SKM-1 treated with dmso at 0.1 percent for 144 hours (cell line): Measurements from ENCODE around the gene ERC1.
"Not testable (repeated sequence)": the region's sequence is repeated elsewhere in the genome, so short reads cannot be mapped to it uniquely, and the experiment has no call there.

Experiments used
- DNase-seq: peaks from one replicate; lab custom pipeline; 2025; ENCODE audit not compliant: unreplicated experiment; lab: John Stamatoyannopoulos, UW

The ERC1 gene

DNA sequence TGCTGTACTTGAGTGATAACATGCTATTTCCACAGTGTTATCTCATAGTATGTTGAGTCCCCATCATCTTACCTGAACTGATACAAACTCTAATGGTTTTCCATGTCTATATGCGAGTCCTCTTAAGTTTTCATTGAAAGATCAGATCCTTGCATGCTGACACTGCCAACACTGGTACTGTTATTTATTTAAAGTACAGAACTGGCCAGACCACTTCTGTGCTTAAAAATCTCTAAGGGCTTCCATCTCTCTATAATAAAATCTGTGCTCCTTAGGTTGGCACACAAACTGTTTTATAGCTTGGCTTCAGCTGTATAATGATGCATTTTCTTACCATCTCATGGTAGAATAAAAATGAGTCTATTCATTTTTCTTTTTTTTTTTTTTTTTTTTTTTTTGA is 188.1 kb downstream of the ERC1 start:
- no peak for DNase-seq

DNA sequence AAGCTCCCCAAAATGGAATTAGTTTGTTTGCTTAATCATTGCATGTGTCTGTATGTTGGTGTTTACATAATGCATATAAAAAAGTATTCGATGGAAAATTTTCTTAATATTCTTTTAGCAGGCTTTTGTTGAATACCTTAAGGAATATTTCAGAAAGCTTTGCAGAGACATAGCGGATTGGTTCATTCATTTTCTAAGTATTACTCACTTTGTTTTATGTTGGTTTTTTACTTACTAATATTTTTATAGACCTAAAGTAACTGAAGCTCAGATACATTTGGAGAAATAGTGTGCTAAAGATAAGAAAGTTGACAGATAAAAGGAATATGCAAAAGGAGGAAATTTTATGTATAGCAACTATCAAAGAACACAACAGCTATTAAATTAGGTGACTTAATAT is 191.0 kb downstream of the ERC1 start:
- no peak for DNase-seq

DNA sequence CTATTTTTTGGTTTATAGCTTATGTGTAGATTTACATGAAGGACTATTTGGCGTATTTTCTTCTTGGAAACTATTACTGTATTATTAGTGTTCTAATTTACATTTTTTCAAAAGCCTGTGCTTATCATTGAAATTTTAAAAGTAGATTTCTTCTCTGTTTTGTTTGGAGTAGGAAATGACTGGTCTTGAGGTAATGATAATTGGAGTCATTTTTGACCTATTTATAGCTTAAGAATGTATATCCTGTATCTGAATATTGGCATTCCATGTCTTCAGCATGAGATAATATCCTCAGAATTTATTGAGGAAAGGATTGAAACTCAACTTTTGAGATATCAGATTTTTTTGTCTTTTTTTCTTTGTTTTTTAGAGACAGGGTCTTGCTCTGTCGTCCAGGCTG is 193.4 kb downstream of the ERC1 start:
- no peak for DNase-seq

DNA sequence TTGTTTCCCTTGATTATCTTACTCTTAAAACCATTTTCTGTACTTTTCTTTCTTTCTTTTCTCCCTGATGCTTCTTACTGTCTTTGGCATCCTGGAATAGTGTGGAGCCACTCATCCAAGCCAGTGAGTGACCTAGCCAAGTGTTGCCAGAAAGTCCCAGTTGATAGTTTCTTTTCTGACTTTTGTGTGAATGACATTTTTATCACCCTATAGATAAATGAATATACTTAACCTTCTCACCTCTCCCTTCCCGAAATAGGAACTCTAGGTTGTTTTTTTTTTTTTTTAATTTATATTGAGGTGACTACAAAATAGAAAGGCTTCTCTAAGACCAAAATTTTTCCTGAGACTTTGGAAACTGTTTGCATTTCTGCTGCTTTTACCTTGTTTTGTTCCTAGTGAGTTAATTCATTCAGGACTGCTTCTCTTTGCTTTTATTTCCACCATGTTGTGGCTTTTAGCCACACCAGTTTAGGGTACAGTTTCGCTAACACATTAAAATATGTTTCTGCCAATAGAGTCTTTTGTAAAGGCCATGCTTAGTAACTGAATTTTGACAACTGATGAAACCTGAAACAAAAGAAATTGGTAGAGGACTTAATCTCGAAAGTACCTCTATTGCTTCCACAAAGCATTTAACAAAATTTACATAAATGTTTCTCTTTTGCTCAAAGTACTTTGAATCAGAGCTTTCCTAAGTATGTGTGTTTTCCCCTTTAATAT is 194.6 kb downstream of the ERC1 start:
- DNase-seq: no peak

DNA sequence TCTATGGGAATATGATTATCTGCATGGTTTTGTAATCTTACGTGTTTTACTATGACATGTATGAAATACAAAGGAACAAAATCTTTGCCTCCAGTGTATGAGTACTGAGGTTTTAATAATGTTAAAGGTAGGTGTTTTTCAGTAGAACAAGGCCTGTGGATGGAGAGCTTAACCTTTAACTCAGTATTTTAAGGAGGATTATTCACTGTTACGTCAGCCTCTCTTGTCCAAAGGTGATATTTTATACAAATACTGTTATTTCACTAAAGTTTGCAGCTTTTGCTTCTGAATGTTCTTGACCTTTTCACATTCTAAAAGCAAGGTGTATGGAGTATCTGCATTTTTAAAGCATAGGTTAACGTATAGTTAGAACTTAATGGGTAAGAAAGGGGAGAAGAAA is 195.3 kb downstream of the ERC1 start:
- no peak for DNase-seq

DNA sequence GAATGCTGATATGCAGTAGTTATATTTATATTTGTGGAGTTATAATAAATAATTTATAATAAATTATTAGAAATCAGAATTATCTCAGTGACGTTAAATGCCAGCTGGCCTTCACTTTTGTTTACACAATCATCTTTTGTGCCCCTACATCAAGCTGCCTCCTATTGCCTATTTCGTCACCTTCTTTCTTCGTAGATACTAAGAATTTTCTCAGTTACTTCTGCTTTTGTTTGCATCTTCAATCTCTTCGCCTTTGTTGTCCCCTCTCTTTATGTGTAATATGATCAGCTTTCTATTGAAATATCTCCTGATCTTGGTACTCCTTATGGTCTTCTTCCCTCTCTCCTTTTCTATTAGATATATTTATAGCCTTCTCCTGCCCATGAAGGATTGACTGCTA is 197.0 kb downstream of the ERC1 start:
- DNase-seq: no peak

DNA sequence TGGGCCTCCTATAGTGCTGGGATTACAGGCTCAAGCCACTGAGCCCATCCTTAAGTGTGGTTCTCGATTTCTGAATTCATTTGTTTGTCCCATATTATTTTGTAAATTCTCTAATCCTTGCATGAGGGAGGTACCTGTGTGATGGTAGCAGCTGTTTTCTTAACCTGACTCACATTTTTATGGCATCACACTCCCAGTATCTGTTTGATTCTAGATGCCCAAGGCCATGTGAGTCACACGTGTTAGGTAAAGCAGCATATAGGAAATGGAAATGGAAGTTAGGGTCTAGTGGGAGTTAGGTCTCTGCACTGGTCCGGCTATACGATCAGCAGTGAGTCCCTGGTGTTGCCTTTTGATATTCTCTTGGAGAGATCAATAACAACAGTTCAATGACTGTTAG is 198.1 kb downstream of the ERC1 start:
- no peak for DNase-seq

DNA sequence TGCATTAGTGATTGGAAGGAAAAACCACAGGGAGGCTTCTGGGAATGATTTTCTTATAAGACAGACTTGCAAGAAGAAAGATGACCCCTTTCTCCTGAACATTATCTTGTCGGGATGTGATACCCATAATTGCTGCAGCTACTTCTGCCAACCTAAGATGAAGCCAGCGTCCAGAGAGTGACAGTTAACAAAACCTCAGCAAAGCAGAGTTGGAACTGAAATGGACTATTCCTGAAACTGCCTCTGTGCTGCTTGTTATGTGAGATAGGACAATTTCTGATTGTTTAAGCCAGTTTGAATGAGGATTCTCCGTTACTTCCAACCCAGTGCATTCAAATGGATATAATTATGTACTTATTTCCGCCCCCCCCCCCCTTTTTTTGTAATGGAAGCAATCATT is 204.5 kb downstream of the ERC1 start:
- no peak for DNase-seq

DNA sequence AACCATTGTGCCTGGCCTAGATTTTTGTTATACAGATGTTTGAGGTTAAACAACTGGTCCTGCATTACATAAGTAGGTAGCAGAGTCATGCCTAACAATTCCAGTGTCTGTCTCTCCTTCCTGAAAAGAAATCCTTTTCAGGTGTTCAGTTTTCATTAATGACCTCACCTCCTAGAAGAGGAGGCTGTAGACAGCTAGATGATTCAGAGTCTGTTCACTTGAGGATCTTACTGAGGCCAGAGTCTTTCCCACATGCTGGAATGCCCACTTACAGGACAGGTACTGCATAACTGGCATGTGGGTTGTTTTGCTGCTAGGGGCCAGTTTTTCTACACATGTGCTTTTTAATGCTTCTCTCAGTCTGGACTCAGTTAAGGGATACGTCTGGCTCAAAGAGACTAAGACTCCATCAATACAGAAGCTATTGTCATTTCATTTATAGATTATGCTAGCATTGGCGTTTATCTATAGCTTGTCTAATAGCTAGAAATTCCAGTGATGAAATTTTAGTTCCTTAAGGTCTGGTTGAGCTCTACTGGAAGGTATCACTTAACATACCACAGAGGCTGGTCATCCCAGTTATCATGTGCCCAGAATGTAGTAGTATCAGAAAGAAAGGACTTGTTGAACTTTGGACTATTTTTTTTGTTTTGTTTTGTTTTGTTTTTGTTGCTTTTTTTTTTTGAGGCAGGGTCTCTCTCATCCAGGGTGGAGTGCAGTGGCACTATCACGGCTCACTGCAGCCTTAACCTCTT is 206.4 kb downstream of the ERC1 start:
- DNase-seq: no peak

DNA sequence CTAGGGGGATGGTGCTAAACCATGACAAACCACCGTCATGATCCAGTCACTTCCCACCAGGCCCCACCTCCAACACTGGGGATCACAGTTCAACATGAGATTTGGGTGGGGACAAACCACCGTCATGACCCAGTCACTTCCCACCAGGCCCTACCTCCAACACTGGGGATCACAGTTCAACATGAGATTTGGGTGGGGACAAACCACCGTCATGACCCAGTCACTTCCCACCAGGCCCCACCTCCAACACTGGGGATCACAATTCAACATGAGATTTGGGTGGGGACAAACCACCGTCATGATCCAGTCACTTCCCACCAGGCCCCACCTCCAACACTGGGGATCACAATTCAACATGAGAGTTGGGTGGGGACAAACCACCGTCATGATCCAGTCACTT is 207.8 kb downstream of the ERC1 start:
- not testable (repeated sequence) for DNase-seq

DNA sequence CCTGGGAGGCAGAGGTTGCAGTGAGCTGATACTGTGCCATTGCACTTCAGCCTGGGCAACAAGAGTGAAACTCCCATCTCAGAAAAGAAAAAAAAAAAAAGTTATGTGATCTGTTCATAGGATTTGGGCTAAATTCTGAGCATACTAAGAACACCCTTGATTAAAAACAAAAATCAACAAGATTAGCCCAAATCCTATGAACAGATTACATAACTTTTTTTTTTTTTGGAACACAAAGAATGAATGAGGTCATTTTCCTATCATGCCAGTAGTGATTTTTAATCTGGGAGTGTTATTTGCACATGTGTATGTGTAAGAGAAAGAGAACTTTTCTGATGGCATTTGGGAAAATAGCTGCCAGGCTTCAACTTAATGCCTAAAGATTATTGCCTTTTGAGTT is 208.7 kb downstream of the ERC1 start:
- no peak for DNase-seq

DNA sequence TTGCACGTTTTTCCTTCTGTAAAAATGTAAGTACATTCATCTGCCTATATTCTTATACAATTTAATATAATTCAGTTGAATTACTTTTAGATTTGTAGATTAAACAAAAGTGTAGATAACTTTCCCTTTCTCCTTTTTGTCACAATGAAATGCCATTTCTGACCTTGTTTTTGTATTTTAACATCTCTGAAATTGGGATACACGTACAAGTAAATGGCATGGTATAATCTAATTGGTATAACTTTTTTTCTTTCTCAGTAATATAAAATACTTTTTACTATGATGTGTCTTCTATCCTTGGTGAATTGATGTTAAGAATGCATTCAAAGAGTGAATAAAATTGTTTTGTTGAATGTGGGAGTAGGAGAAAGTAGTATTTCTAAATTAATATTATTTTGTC is 210.0 kb downstream of the ERC1 start:
- no peak for DNase-seq

DNA sequence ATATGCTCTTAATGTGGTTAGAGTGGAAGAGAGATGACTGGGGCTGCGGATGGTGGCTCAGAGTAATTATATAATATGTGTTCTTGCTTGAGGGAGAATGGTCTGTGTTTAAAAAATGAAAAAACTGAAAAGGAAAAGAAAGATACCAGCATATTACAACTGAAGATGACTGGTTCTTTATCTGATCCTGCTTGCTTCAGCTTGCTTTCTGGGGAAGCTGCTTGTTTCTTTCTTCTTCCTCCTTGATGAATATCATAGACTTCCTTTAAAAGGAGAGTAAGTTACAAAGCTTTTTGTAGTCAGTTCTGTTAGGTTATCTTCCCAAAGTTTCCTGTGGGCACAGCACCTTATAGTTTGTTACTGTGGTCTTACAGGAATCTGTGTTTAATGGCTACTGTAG is 210.9 kb downstream of the ERC1 start:
- no peak for DNase-seq

DNA sequence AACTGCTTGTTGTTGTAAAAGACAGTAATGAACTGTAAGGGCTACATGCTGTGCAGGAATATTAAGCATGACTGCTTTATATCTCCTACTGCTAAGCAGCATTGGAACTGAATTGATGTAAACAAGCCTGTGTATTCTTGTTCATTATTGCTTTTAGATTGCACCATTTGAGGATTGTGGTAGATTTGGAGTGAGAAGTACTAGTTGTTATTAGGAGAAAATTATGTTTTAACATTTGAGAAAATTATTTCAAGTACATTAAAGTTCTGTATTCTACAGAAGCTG is 212.7 kb downstream of the ERC1 start:
- no peak for DNase-seq

DNA sequence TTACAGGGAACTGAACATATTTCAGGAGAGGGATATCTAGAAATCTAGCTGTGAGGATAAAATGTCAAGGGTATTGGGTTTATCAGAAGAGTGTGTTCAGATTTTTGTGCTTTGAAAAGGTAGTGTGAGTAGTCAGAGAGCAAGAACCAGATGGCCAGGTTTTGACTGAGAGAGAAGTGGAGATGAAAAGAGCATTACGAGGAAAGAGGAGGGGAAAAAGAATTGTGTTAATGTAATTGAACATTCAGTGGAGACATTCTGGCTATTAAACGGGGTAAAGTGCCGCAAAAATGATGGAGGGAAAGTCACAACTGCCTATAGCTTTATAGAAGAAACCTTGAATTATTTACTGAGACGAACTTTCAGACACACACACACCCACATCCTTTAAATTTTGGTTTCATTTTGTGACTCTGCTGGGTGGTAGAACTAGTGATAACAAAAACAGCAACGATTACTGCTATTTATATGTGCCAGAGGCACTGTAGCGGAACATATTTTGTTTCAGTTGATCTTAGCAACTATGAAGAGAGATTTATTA is 213.6 kb downstream of the ERC1 start:
- no peak for DNase-seq

DNA sequence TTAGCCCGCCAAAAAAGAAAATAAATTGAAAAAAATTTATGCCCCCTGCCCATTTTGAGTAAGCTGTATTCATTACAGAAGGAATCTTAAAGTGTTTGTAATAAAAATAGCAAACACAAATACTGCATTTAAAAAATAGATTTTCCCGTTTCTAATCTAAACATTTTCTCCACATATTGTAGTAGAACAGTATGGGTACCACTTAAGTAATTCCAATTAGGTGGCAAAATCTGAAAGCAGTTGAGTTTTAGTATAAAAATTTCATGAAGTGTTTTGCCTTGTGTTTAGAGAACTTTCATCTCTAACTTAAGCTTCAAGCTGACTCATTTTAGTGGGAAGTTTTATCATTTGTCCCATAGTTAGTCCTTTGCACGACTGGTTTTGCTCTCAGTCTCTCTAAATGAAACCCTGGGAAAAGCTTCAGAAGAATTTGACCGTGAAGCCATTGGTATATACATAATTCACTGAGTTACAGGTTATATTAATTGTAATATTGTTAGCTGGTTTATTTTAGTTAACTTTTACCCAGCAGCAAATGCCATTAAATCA is 214.6 kb downstream of the ERC1 start:
- DNase-seq: no peak

DNA sequence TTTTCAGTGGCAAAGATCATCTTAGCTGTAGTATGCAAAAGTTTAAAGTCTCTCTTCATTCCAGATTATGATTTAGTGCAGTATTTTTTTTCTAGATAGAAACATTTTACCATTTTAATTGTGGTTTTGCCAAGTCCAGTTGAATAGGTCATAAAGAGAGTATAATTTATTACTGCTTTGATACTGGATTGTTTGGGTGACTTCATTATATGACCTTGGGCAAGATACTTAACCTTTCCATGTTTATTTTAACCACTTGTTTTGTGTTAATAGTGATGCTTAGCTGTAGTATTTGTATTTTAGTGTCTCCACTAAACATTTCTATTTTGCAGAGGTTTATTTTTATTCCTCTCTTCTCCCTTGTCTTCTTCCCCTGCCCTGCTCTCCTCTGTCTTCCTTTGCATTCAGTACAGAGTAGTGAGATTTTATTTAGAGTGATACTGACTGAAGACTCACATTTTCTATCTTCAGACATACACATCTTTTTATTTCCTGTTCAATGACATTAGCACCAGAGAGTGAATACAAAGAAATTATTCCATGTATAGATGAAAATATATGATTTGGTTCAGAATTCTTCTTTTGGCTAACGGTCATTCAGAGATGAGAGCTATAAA is 215.2 kb downstream of the ERC1 start:
- DNase-seq: no peak

DNA sequence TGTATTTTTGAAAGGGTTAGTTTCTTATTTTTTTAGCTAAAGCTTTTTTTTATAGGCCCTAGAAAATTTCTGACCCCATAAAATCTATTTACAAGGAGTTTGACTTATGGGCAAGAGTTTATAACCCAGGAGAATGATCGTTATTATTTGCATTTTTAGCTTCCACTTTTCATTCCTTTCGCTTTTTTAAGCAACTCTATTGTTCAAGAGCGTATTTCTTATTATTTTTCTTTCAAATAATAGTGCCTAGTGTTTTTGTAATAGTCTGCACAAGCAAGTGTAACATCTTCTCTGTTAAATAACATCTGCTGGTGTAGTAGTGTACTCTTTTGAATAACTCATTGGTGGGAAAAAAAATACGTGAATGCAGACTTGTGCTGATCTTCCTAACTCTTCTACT is 216.3 kb downstream of the ERC1 start:
- DNase-seq: no peak

DNA sequence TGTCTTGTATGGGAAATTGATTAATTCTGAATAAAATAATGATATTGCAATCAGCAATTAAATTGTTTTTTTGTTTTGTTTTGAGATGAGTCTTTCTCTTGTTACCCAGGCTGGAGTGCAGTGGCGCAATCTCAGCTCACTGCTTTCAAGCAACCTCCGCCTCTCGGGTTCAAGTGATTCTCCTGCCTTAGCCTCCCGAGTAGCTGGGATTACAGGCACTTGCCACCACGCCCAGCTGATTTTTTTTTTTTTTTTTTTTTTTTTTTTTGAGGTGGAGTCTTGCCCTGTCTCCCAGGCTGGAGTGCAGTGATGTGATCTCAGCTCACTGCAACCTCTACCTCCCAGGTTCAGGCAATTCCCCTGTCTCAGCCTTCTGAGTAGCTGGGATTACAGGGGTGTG is 217.7 kb downstream of the ERC1 start:
- DNase-seq: not testable (repeated sequence)

DNA sequence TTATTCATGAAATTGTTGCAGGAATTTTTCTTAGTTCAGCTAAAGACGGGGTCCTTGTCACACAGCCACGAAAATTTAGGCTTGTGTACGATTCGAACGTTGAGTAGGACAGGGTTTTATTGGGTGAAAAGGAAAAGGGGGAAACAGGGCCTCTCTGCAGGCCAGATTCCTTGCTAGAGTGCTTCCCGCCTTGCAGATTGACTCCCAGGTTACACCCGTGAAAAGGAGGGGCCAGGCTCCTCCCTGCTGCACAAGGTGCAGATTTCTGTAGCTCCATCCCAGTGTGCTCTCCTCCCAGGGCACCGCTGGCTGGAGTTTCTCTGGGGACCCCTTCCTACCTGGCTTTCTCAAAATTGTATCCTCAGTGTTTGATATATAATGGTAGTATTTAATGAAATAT is 221.5 kb downstream of the ERC1 start:
- no peak for DNase-seq

DNA sequence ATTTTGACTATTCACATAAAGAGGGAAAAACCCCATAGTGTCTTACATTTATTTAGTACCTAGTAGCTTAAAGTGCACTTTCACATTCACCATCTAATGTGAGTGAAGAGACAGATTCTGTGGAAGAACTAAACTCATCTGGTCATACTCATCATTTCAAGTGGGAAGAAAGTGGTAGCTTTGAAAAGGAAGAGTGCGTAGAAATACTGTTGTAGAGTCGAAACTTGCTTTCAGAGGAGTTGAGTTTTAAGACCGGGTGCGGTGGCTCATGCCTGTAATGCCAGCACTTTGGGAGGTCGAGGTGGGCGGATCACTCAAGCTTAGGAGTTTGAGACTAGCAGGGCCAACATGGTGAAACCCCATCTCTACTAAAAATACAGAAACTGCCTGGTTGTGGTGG is 222.2 kb downstream of the ERC1 start:
- no peak for DNase-seq

DNA sequence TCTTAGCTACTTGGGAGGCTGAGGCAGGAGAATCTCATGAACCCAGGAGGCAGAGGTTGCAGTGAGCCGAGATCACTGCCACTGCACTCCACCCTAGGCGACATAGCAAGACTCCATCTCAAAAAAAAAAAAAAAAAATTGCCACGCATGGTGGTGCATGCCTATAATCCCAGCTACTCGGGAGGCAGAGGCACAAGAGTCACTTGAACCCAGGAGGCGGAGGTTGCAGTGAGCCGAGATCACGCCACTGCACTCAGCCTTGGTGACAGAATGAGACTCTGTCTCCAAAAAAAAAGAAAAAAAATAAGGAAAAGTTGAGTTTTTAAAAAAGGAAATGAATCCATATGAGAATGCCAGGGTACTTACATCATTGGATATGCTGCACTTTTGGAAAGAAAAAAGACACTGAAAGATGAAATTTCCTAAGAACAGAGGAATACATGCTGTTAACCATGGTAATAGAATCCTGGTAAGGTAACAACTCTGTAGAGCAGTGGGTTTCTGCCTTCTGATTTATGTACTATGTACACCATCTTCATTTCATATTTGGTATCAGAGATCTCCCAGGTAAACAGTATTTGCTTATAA is 222.7 kb downstream of the ERC1 start:
- DNase-seq: no peak
